AG09319 (cell line): ENCODE measurements around the gene ADI1.
"Not testable (repeated sequence)": the region's sequence is repeated elsewhere in the genome, so short reads cannot be mapped to it uniquely, and the experiment has no call there.

Experiments
- DNase-seq: peaks from one replicate; pipeline ENCODE4 v3.0.0-alpha.2; 2010; ENCODE audit warnings: low read depth; ENCODE audit errors: extremely low read depth
- CTCF ChIP-seq: IDR thresholded peaks from 2 replicates; pipeline ENCODE4 v1.5.1; 2011; ENCODE audit warnings: low read depth, mild to moderate bottlenecking, inconsistent platforms, low read length, moderate library complexity

ADI1 gene

GRCh38 chr2:3493615-3494007 is 25.7 kb downstream of the ADI1 start:
- DNase-seq: no peak

GRCh38 chr2:3492951-3493614 is 26.2 kb downstream of the ADI1 start:
- peak; percentile 11 for DNase-seq
- no peak for TF ChIP-seq CTCF

More at GRCh38 chr2:3493615-3494007, 25.7 kb downstream of the ADI1 start:
- no peak for TF ChIP-seq CTCF

GRCh38 chr2:3492475-3492787 is 26.9 kb downstream of the ADI1 start:
- not testable (repeated sequence) for DNase-seq

GRCh38 chr2:3491716-3492474 is 27.4 kb downstream of the ADI1 start:
- DNase-seq: no peak
- TF ChIP-seq CTCF: no peak

GRCh38 chr2:3491306-3491705 is 28.0 kb downstream of the ADI1 start:
- TF ChIP-seq CTCF: no peak
- DNase-seq: no peak

- TF ChIP-seq CTCF: no peak
- no peak for DNase-seq
These were observed 28.9 kb downstream of the ADI1 start for GRCh38 chr2:3490191-3491170.

GRCh38 chr2:3489764-3490115 is 29.6 kb downstream of the ADI1 start:
- TF ChIP-seq CTCF: no peak
- no peak for DNase-seq
